ENCODE measurements around the gene CLIP1.

The CLIP1 gene

DNA sequence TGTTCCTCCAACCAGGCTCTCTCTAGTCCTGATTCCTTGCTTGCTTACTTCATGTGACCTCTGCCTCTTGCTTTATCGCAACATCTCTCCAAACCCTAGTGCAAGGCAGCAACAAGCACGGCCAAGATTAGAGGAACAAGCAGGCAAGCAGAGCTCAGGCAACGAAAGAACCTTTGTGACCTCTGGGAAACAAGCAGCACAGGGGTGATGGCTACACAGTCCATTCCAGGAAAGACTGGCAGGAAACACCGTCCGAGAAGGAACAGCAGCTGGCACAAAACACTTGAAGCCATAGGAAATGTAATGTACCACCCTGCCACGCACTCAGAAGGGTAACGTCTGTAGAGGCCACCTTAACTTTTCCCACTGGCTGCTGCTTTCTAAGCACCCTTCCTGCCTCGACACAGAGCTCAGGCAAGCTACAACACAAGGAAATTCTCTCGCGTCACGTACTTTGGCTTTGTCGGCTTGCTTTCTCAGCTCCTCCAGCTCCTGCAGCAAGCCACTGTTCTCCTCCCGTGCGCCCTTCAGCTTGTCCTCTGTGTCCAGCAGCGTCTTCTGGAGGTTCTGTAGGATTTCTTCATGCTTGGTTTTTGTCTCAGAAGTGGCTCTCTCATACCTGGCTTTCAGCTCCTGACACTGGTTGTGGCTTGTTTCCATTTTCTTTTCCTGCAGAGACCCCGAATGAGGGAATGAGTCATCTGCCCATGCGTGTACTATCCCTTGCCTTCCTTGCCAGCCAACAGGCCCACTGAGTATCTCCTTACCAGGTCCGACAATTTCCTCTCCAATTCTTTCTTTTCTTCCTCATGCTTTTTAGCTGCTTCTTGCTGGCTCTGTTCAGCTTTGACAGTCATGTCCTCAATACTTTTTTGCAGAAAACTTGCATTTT, 94.7 kb downstream of the CLIP1 start:
- Histone ChIP-seq H3K4me2 (ENCODE audit: low read length) (no peak overlapping the region), H3K4me1 (ENCODE audit: low read length) (no peaks in the 10 kb centered on the region), H3K9me3 (ENCODE audit: insufficient read depth, low read length) (no peaks in the 10 kb centered on the region), H3K27ac (ENCODE audit: low read length) (no peak overlapping the region), H3K36me3 (replicated peaks; ENCODE audit: low read depth, low read length) (peaks cover 5% of the 10 kb centered on the region), H3K4me3 (ENCODE audit: low read length) (no peak overlapping the region), H3K27me3 (ENCODE audit: low read depth, low read length) (no peaks in the 10 kb centered on the region), H4K20me1 (ENCODE audit: insufficient read depth, low read length) (no peaks in the 10 kb centered on the region), H3K9ac (ENCODE audit: low read length) (no peak overlapping the region), H2AFZ (ENCODE audit: low read depth, low read length) (no peak overlapping the region), H3K79me2 (ENCODE audit: low read length) (no peaks in the 10 kb centered on the region)
- TF ChIP-seq EZH2phosphoT487 (IDR thresholded peaks at IDR 0.05; ENCODE audit: low read depth), result no peak
- no peak for TF ChIP-seq CTCF (IDR thresholded peaks at IDR 0.05; ENCODE audit: low read depth, low read length)

DNA sequence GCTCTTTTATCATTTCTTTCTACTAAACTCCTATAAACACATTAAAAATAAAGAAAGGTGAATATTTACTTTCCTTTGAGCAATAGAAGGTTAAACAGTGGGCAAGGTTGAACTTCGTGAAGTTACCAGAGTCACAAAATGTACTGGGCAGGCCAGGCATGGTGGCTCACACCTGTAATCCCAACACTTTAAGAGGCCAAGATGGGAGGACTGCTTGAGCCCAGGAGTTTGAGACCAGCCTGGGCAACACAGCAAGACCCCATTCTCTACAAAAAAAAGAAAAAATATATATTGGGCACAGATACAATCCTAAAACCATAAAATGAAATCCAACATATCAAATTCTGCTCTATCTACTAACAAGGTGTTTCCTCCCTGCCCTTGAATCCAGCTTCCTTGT, 95.5 kb downstream of the CLIP1 start:
- Histone ChIP-seq H3K9ac (ENCODE audit: low read length) (no peak overlapping the region), H3K79me2 (ENCODE audit: low read length) (no peaks in the 10 kb centered on the region), H3K27me3 (ENCODE audit: low read depth, low read length) (no peaks in the 10 kb centered on the region), H3K4me1 (ENCODE audit: low read length) (no peaks in the 10 kb centered on the region), H3K4me2 (ENCODE audit: low read length) (no peak overlapping the region), H3K4me3 (ENCODE audit: low read length) (no peak overlapping the region), H3K36me3 (replicated peaks; ENCODE audit: low read depth, low read length) (peaks cover 5% of the 10 kb centered on the region), H2AFZ (ENCODE audit: low read depth, low read length) (no peak overlapping the region), H3K9me3 (ENCODE audit: insufficient read depth, low read length) (no peaks in the 10 kb centered on the region), H4K20me1 (ENCODE audit: insufficient read depth, low read length) (no peaks in the 10 kb centered on the region), H3K27ac (ENCODE audit: low read length) (no peak overlapping the region)
- TF ChIP-seq CTCF (IDR thresholded peaks at IDR 0.05; ENCODE audit: low read depth, low read length), result no peak
- TF ChIP-seq EZH2phosphoT487 (IDR thresholded peaks at IDR 0.05; ENCODE audit: low read depth), result no peak

DNA sequence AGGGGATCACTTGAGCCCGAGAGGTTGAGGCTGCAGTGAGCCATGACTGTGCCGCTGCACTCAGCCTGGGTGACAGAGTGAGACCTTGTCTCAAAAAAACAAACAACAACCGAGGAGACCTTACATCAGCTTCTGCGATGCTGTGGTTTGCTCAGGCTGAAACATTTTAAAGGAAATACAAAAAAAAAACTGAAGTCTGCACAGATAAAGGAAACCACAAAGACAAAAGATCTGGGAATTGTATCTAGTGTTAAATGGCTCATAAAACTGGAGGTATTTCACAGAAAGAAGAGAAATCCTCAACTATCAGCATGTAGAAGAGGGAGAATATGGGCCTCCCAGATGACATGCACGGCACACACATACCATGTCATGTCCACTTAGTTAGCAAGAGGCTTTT, 95.9 kb downstream of the CLIP1 start:
- Histone ChIP-seq H4K20me1 (ENCODE audit: insufficient read depth, low read length) (no peaks in the 10 kb centered on the region), H3K4me2 (ENCODE audit: low read length) (no peak overlapping the region), H3K4me3 (ENCODE audit: low read length) (no peak overlapping the region), H3K79me2 (ENCODE audit: low read length) (no peaks in the 10 kb centered on the region), H3K9ac (ENCODE audit: low read length) (no peak overlapping the region), H3K36me3 (replicated peaks; ENCODE audit: low read depth, low read length) (peaks cover 5% of the 10 kb centered on the region), H3K9me3 (ENCODE audit: insufficient read depth, low read length) (no peaks in the 10 kb centered on the region), H3K27ac (ENCODE audit: low read length) (no peak overlapping the region), H2AFZ (ENCODE audit: low read depth, low read length) (no peak overlapping the region), H3K4me1 (ENCODE audit: low read length) (no peaks in the 10 kb centered on the region), H3K27me3 (ENCODE audit: low read depth, low read length) (no peaks in the 10 kb centered on the region)
- TF ChIP-seq CTCF (IDR thresholded peaks at IDR 0.05; ENCODE audit: low read depth, low read length) (no peak), EZH2phosphoT487 (IDR thresholded peaks at IDR 0.05; ENCODE audit: low read depth) (no peak)

DNA sequence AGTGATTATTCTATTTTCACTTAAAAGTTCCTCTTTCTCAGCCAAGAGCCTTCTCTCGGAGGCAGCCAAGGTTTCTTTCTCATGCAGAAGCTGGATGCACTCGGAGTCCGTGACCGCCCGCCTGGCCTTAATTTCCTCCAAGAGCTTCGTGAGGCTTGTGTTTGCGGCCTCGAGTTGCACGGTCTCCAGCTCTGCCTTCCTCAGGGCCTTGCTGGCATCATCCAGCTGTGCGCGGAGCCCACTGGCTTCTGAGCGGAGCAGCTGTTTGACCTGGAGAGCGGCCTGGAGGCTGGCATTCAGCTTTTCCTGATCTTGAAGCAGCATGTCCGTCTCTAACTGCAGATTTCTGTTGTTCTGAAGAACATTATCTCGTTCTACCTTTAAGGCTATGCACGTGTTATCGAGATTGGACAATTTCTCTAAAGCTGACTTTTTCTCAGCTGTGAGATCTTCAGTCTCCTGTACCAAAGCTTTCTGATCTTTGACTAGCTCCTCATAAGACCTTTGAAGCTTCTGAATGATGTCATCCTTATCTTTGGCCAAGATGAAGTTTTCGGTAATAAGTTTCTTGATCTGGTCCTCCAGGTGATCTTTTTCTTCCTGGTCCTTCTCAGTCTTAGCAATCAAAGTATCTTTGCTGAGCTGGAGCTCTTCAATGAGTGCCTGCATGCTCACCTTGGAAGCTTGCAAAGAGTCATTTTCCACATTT, 99.0 kb downstream of the CLIP1 start:
- H3K4me1 ChIP-seq (ENCODE audit: low read length), result no peaks in the 10 kb centered on the region
- H3K27ac ChIP-seq (ENCODE audit: low read length), result no peak overlapping the region
- no peak overlapping the region for H3K9ac ChIP-seq (ENCODE audit: low read length)
- no peak overlapping the region for H2AFZ ChIP-seq (ENCODE audit: low read depth, low read length)
- no peaks in the 10 kb centered on the region for H4K20me1 ChIP-seq (ENCODE audit: insufficient read depth, low read length)
- no peaks in the 10 kb centered on the region for H3K27me3 ChIP-seq (ENCODE audit: low read depth, low read length)
- H3K79me2 ChIP-seq (ENCODE audit: low read length), result no peaks in the 10 kb centered on the region
- H3K4me3 ChIP-seq (ENCODE audit: low read length), result no peak overlapping the region
- TF ChIP-seq EZH2phosphoT487 (IDR thresholded peaks at IDR 0.05; ENCODE audit: low read depth) (no peak), CTCF (IDR thresholded peaks at IDR 0.05; ENCODE audit: low read depth, low read length) (no peak)
- no peak overlapping the region for H3K4me2 ChIP-seq (ENCODE audit: low read length)
- H3K9me3 ChIP-seq (ENCODE audit: insufficient read depth, low read length), result no peaks in the 10 kb centered on the region
- peaks cover 12% of the 10 kb centered on the region for H3K36me3 ChIP-seq (replicated peaks; ENCODE audit: low read depth, low read length)
